Pancreas (tissue), 10 donors: ENCODE results near the gene SLC10A2. TPM values are rescaled to one million over a fixed set of nuclear protein-coding genes. Genes with fewer than 3 reads are reported as not detected.

Experiments used
- ATAC-seq, 4 donors: fragments of 200-7000 bp; cut with Tn5 transposase; one replicate each; pipeline versions ENCODE4 v1.8.0 to v1.9.1; 2020; ENCODE audit warnings: mild to moderate bottlenecking in 4 of 4, moderate library complexity in 4 of 4
- DNase-seq, 6 donors: peaks; one replicate each; pipeline ENCODE4 v3.0.0-alpha.2; 2020
- FAIRE-seq: peaks from 2 replicates; lab custom pipeline; 2012; peaks lifted over from hg19 to GRCh38; lab: Jason Lieb, UNC
- H3K27ac ChIP-seq, 4 donors: fragments of 200-600 bp; sonication (generic); 1 replicate in 3 of 4; 2 replicates in 1 of 4; pipeline versions ENCODE4 v1.5.0 to v1.8.0; 2020
- H3K27me3 ChIP-seq, 4 donors: fragments of 200-600 bp; one replicate each; pipeline ENCODE4 v1.8.0; 2021
- H3K36me3 ChIP-seq, 3 donors: fragments of 200-600 bp; sonication (generic) in 1 of 3; one replicate each; pipeline versions ENCODE4 v1.5.0 to v1.8.0; 2020 to 2021
- H3K4me1 ChIP-seq, 3 donors: fragments of 200-600 bp; one replicate each; pipeline ENCODE4 v1.8.0; 2021
- H3K4me3 ChIP-seq, 4 donors: fragments of 200-600 bp; sonication (generic) in 2 of 4; one replicate each; pipeline versions ENCODE4 v1.5.0 to v1.8.0; 2020 to 2021
- H3K9me3 ChIP-seq, 4 donors: fragments of 200-600 bp; one replicate each; pipeline ENCODE4 v1.8.0; 2021
- CTCF ChIP-seq, 4 donors: fragments of 200-600 bp; sonication (generic) in 3 of 4; IDR thresholded peaks; one replicate each; pipeline versions ENCODE4 v1.5.0 to v1.8.0; 2021; ENCODE audit warnings: antibody characterized with exemption in 4 of 4
- WGBS, 2 donors: extraction: QIAGEN DNeasy Blood & Tissue Kit; methylation state at CpG; one replicate each; pipeline ENCODE4 v1.1.7; 2013; 5-methylcytosine and 5-hydroxymethylcytosine counted together
- intact Hi-C, 3 donors: fragments of 100-400 bp; cut with DNase I; formaldehyde crosslinking; loops; one replicate each; pipeline versions ENCODE4 v1.11.1 to v1.14.2; 2022
- polyA plus RNA-seq, 2 donors: library from polyadenylated mRNA; stranded (reverse); fragments of 200-250 nt; gene quantifications; one replicate each; pipeline ENCODE4 v1.2.3, GENCODE V29; 2013
- total RNA-seq, 6 donors: library from RNA; stranded (reverse); fragmentation: NEBNext Ultra II Directional in 4 of 6; extraction: Animal tissue kit (Norgen Biotek cat#: 25700) in 4 of 6; gene quantifications; one replicate each; pipeline versions ENCODE4 v1.2.1 to v1.2.4, GENCODE V29; 2021 to 2023
- donor health status: healthy with polysubstance abuse.
- donor health status: DM: no; HTN: no; CAD: no; lungs with moderate emphysema.
- donor health status: DM: no; HTN: no; CAD: no.
- donor health status: control.
- donor health status: control.
- donor health status: Bipolar disorder and iron deficiency.
- donor health status: DM: yes; HTN: yes; CAD: no.
- donor health status: DM: no; HTN: no; CAD: no.
- donor health status: DM: no; HTN: no; CAD: no.
- donor health status: DM: yes; HTN: yes; CAD: no.

Gene SLC10A2
- total and polyA plus RNA-seq, 8 donors: not detected

DNA sequence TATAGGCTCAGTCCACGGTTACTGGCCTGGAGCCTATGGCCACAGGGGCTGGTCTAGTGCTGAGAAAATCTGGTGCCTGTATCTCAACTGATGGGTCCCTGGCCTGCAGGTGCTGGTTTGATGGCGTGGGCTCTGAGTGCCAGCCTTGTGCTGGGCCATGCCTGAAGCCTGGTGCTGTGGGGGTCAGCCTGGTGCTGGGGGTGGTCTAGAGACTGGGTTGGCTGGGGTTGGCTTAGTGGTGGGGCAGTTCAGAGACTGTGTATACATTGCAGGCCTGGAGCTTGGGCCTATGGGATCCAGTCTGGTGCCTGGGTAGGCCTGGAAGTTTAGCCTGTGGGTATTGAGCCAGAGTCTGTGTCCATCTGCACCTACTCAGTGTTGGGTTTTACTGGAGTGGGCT, 36.4 kb downstream of the SLC10A2 start:
- ATAC-seq (no peak), DNase-seq (peak in 1 of 6 donors; percentile 19), FAIRE-seq (no peak)
- intact Hi-C loops: no loop called here
- Histone ChIP-seq H3K9me3 (no peaks in the 10 kb centered on the region), H3K4me3 (no peak overlapping the region), H3K27me3 (no peaks in the 10 kb centered on the region), H3K4me1 (peaks cover 0 to 5% (median 0%) of the 10 kb centered on the region in 3 donors), H3K36me3 (no peaks in the 10 kb centered on the region), H3K27ac (no peak overlapping the region)
- TF ChIP-seq CTCF (IDR thresholded peaks at IDR 0.05): no peak
- 75 to 85% methylated on average over 2 of the region's 2 CpGs for WGBS, 2 donors

GRCh38 chr13:103022336-103022735, 43.9 kb downstream of the SLC10A2 start:
- Histone ChIP-seq H3K4me3 (no peak overlapping the region), H3K27me3 (no peaks in the 10 kb centered on the region), H3K9me3 (no peaks in the 10 kb centered on the region), H3K4me1 (no peaks in the 10 kb centered on the region), H3K36me3 (no peaks in the 10 kb centered on the region), H3K27ac (no peak overlapping the region)
- no peak for TF ChIP-seq CTCF (IDR thresholded peaks at IDR 0.05)
- ATAC-seq (no peak), DNase-seq (no peak), FAIRE-seq (no peak)
- 37 to 50% methylated on average over 3 of the region's 3 CpGs for WGBS, 2 donors
- intact Hi-C loops: no loop called here

GRCh38 chr13:103018556-103018955, 47.7 kb downstream of the SLC10A2 start:
- Histone ChIP-seq H3K27me3 (no peaks in the 10 kb centered on the region), H3K27ac (no peak overlapping the region), H3K4me1 (no peaks in the 10 kb centered on the region), H3K4me3 (no peak overlapping the region), H3K9me3 (no peaks in the 10 kb centered on the region), H3K36me3 (no peaks in the 10 kb centered on the region)
- FAIRE-seq: no peak
- DNase-seq: no peak
- no peak for ATAC-seq
- no peak for TF ChIP-seq CTCF (IDR thresholded peaks at IDR 0.05)
- intact Hi-C loops: no loop called here
- WGBS, 2 donors: 32 to 40% methylated on average over 2 of the region's 2 CpGs

- FAIRE-seq: no peak
- no peak for ATAC-seq
- no peak for TF ChIP-seq CTCF (IDR thresholded peaks at IDR 0.05)
- no peak for DNase-seq
- 77 to 83% methylated on average over 3 of the region's 3 CpGs for WGBS, 2 donors
- no peaks in the 10 kb centered on the region for H3K36me3 ChIP-seq
- no peaks in the 10 kb centered on the region for H3K27me3 ChIP-seq
- intact Hi-C loops: no loop called here
- H3K4me1 ChIP-seq: no peaks in the 10 kb centered on the region
- no peak overlapping the region for H3K27ac ChIP-seq
- no peak overlapping the region for H3K4me3 ChIP-seq
- H3K9me3 ChIP-seq: no peaks in the 10 kb centered on the region
These were observed 53.6 kb downstream of the SLC10A2 start for GRCh38 chr13:103012646-103013045.

GRCh38 chr13:103009051-103009840, 57.0 kb downstream of the SLC10A2 start:
- Histone ChIP-seq H3K9me3 (no peaks in the 10 kb centered on the region), H3K27ac (no peak overlapping the region), H3K27me3 (no peaks in the 10 kb centered on the region), H3K4me3 (no peak overlapping the region), H3K4me1 (no peaks in the 10 kb centered on the region), H3K36me3 (no peaks in the 10 kb centered on the region)
- TF ChIP-seq CTCF (IDR thresholded peaks at IDR 0.05): no peak
- intact Hi-C loops: no loop called here
- WGBS, 2 donors: 15 to 40% methylated on average over 1 of the region's 1 CpG
- no peak for FAIRE-seq
- no peak for DNase-seq
- ATAC-seq: no peak
